ENCODE data around the gene TMEM53. TPM values are rescaled to one million over a fixed set of nuclear protein-coding genes. Genes with fewer than 3 reads are reported as not detected.

TMEM53 gene
- total and polyA plus RNA-seq, 2 donors (not counting 1 experiment from before 2014, with no cell fraction given) = 8.1 to 11.6 TPM

GRCh38 chr1:44707959-44708831, 33.9 kb upstream of the TMEM53 start:
- Histone ChIP-seq H3K27ac (ENCODE audit: insufficient read depth, low read length) (peak overlapping the region; percentile 79), H3K27me3 (ENCODE audit: control insufficient read depth, insufficient read depth, low read length) (no peaks in the 10 kb centered on the region), H4K20me1 (ENCODE audit: control insufficient read depth, extremely low read depth, insufficient read depth, low read length) (no peaks in the 10 kb centered on the region), H3K9me3 (ENCODE audit: control insufficient read depth, insufficient read depth, low read depth, low read length) (no peaks in the 10 kb centered on the region), H2AFZ (ENCODE audit: low read length) (peak overlapping the region; percentile 62), H3K79me2 (ENCODE audit: control insufficient read depth, insufficient read depth, low read length) (no peaks in the 10 kb centered on the region), H3K4me2 (ENCODE audit: extremely low read depth, insufficient read depth, low read length) (no peak overlapping the region), H3K36me3 (ENCODE audit: control insufficient read depth, insufficient read depth, low read length) (no peaks in the 10 kb centered on the region), H3K4me1 (ENCODE audit: control insufficient read depth, extremely low read depth, insufficient read depth, low read length) (peaks cover 21% of the 10 kb centered on the region), H3K9ac (ENCODE audit: insufficient read depth, low read length) (no peak overlapping the region), H3K4me3 (replicated peaks in 1 of 4; ENCODE audit: control extremely low read depth in 1 of 4, insufficient read depth in 1 of 4, low read depth in 3 of 4, low read length in 4 of 4) (no peak overlapping the region)
- TF ChIP-seq CTCF (conservative IDR thresholded peaks at IDR 0.05 in 1 of 2, IDR thresholded peaks at IDR 0.05 in 1 of 2; ENCODE audit: low read depth in 1 of 2, low read length in 2 of 2) = peak; percentile 56 to 66
- no peak for TF ChIP-seq EZH2 (IDR thresholded peaks at IDR 0.05; ENCODE audit: low read length, missing control alignments)
- DNase-seq (ENCODE audit: low read depth in 2 of 2) = peak; percentile 47 to 57

GRCh38 chr1:44707112-44707881, 33.0 kb upstream of the TMEM53 start:
- no peak for TF ChIP-seq CTCF (conservative IDR thresholded peaks at IDR 0.05 in 1 of 2, IDR thresholded peaks at IDR 0.05 in 1 of 2; ENCODE audit: low read depth in 1 of 2, low read length in 2 of 2)
- TF ChIP-seq EZH2 (IDR thresholded peaks at IDR 0.05; ENCODE audit: low read length, missing control alignments) = no peak
- Histone ChIP-seq H3K4me3 (replicated peaks in 1 of 4; ENCODE audit: control extremely low read depth in 1 of 4, insufficient read depth in 1 of 4, low read depth in 3 of 4, low read length in 4 of 4) (no peak overlapping the region), H3K4me1 (ENCODE audit: control insufficient read depth, extremely low read depth, insufficient read depth, low read length) (peaks cover 21% of the 10 kb centered on the region), H4K20me1 (ENCODE audit: control insufficient read depth, extremely low read depth, insufficient read depth, low read length) (no peaks in the 10 kb centered on the region), H2AFZ (ENCODE audit: low read length) (no peak overlapping the region), H3K36me3 (ENCODE audit: control insufficient read depth, insufficient read depth, low read length) (no peaks in the 10 kb centered on the region), H3K27me3 (ENCODE audit: control insufficient read depth, insufficient read depth, low read length) (no peaks in the 10 kb centered on the region), H3K9ac (ENCODE audit: insufficient read depth, low read length) (no peak overlapping the region), H3K27ac (ENCODE audit: insufficient read depth, low read length) (peak overlapping the region; percentile 79), H3K9me3 (ENCODE audit: control insufficient read depth, insufficient read depth, low read depth, low read length) (no peaks in the 10 kb centered on the region), H3K4me2 (ENCODE audit: extremely low read depth, insufficient read depth, low read length) (no peak overlapping the region), H3K79me2 (ENCODE audit: control insufficient read depth, insufficient read depth, low read length) (no peaks in the 10 kb centered on the region)
- peak; percentile 70 to 96 for DNase-seq (ENCODE audit: low read depth in 2 of 2)

GRCh38 chr1:44705938-44706337, 31.7 kb upstream of the TMEM53 start:
- no peak overlapping the region for H3K4me2 ChIP-seq (ENCODE audit: extremely low read depth, insufficient read depth, low read length)
- no peaks in the 10 kb centered on the region for H4K20me1 ChIP-seq (ENCODE audit: control insufficient read depth, extremely low read depth, insufficient read depth, low read length)
- H3K27me3 ChIP-seq (ENCODE audit: control insufficient read depth, insufficient read depth, low read length) = no peaks in the 10 kb centered on the region
- no peak for DNase-seq (ENCODE audit: low read depth in 2 of 2)
- peaks cover 21% of the 10 kb centered on the region for H3K4me1 ChIP-seq (ENCODE audit: control insufficient read depth, extremely low read depth, insufficient read depth, low read length)
- TF ChIP-seq CTCF (conservative IDR thresholded peaks at IDR 0.05 in 1 of 2, IDR thresholded peaks at IDR 0.05 in 1 of 2; ENCODE audit: low read depth in 1 of 2, low read length in 2 of 2) (no peak), EZH2 (IDR thresholded peaks at IDR 0.05; ENCODE audit: low read length, missing control alignments) (no peak)
- no peaks in the 10 kb centered on the region for H3K36me3 ChIP-seq (ENCODE audit: control insufficient read depth, insufficient read depth, low read length)
- no peak overlapping the region for H3K9ac ChIP-seq (ENCODE audit: insufficient read depth, low read length)
- H3K27ac ChIP-seq (ENCODE audit: insufficient read depth, low read length) = no peak overlapping the region
- no peak overlapping the region for H3K4me3 ChIP-seq (replicated peaks in 1 of 4; ENCODE audit: control extremely low read depth in 1 of 4, insufficient read depth in 1 of 4, low read depth in 3 of 4, low read length in 4 of 4)
- H2AFZ ChIP-seq (ENCODE audit: low read length) = no peak overlapping the region
- no peaks in the 10 kb centered on the region for H3K9me3 ChIP-seq (ENCODE audit: control insufficient read depth, insufficient read depth, low read depth, low read length)
- no peaks in the 10 kb centered on the region for H3K79me2 ChIP-seq (ENCODE audit: control insufficient read depth, insufficient read depth, low read length)
